Measurements from ENCODE around the gene ETNK2.
"Not testable (repeated sequence)": the region's sequence is repeated elsewhere in the genome, so short reads cannot be mapped to it uniquely, and the experiment has no call there.

ETNK2 gene

DNA sequence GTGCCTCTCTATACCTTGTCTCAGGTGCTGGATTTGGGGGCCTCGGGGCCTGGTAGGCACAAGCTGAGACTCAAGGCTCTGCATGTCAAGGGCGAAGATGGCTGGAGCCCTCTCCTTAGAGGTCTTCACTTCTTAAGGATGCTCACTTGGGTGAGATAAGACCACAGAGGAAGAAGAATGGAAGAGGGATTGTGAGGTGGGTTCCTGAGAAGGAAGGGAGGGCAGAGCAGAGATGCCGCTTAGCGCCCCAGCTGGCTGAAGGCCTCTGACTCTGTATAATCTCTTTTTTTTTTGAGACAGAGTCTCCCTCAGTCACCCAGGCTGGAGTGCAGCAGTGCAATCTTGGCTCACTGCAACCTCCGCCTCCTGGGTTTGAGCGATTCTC lies 46.7 kb downstream of the ETNK2 start:
- DNase-seq (ENCODE audit: extremely low read depth in 1 of 2, low read depth in 1 of 2): no peak

DNA sequence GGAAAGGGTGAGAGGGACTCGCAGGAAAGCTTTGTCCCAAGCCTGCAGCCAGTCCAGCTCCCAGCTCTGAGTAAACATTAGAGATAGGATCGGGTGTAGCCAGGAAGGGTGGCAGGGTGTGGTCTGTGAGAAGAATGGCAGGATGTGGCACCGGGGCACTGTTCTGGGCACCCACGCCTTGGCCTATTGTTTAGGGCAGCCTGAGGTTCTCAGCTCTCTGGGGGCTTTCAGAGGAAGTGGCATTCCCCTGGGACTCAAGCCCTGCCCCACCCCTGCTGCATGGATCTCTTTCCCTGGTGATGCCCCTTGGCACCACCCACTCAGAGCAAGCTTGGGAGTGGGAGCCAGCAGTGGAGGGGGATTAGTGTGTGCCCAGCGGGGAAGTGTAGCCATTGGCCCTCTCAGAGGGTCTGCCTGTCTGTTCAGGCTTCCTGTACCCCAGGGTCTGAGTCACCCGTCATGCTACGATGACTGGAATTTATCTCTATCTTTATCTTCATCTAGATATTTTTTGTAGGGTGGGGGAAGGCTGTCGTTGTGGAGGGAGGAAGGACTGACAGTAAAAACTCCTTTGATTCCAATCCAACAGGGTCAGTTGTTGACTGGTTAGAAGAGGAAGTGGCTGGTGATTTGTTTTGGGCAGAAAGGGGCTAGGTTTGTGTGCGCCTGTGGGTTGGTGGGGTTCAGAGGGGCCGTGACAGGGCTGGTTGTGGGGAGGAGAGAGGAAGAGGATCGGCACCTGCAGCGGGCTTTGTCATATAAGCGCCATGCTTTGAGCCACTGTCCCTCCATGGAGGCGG lies 47.3 kb downstream of the ETNK2 start:
- DNase-seq (ENCODE audit: extremely low read depth in 1 of 2, low read depth in 1 of 2): no peak

DNA sequence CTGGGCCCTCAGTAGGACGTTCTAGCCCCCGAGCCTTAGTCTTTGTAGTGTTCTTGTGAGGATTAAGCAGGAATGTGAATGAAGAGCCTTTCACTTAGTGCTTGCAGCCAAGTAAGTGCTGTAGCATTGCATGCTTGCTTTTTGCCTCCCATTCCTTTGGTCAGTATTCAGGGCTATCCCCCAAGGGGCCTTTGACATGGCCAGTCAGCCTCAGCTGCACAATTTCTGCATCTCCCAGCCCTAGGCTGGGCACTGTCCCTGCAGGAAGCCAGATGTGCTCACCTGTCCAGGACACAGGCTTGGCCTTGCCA lies 48.5 kb downstream of the ETNK2 start:
- no peak for DNase-seq (ENCODE audit: extremely low read depth in 1 of 2, low read depth in 1 of 2)

- no peak for DNase-seq (ENCODE audit: extremely low read depth in 1 of 2, low read depth in 1 of 2)
These were observed 49.0 kb downstream of the ETNK2 start for GRCh38 chr1:204102739-204103430.

GRCh38 chr1:204102029-204102611 lies 49.7 kb downstream of the ETNK2 start:
- DNase-seq (ENCODE audit: extremely low read depth in 1 of 2, low read depth in 1 of 2): no peak

- DNase-seq (ENCODE audit: extremely low read depth in 1 of 2, low read depth in 1 of 2): not testable (repeated sequence)
These were observed 52.1 kb downstream of the ETNK2 start for GRCh38 chr1:204099754-204100153.

DNA sequence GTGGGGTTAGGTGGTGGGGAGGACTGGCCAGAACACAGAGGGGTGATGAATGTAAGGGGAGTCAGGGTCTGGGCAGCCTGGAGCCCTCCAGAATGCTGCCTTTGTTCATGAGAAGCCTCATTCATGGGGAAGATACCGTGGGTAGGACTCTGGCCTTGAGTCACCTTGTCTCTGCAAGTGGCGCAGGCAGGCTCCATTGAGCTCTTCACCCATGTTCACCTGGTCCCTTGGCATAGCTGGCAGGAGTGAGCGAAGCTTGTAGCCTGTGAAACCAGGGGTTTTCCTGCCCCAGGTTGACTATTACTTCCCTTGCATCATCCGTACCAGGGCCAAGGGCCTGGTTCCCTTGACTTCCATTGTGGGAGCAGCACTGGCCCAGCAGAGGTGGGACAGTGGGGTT lies 53.2 kb downstream of the ETNK2 start:
- DNase-seq (ENCODE audit: extremely low read depth in 1 of 2, low read depth in 1 of 2): no peak

DNA sequence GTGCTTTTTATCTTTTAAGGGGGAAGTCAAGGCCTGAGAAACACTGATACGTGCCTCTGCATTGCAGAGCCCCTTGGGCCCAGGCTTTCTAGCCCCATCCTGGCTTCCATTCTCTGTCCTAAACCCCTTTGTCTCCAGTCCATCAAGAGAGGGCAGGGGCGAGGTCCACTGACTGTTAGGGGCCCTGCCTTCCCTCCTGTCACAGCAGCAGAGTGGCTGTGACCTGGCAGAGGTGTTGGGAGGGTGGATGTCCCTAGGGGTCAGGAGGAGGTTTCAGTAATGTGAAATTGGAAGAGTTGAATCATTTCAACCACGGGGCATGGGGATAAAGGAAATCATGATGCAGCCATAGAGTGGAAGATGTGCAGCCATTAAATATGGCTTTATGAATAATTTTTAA lies 54.9 kb downstream of the ETNK2 start:
- DNase-seq (ENCODE audit: extremely low read depth in 1 of 2, low read depth in 1 of 2): no peak

DNA sequence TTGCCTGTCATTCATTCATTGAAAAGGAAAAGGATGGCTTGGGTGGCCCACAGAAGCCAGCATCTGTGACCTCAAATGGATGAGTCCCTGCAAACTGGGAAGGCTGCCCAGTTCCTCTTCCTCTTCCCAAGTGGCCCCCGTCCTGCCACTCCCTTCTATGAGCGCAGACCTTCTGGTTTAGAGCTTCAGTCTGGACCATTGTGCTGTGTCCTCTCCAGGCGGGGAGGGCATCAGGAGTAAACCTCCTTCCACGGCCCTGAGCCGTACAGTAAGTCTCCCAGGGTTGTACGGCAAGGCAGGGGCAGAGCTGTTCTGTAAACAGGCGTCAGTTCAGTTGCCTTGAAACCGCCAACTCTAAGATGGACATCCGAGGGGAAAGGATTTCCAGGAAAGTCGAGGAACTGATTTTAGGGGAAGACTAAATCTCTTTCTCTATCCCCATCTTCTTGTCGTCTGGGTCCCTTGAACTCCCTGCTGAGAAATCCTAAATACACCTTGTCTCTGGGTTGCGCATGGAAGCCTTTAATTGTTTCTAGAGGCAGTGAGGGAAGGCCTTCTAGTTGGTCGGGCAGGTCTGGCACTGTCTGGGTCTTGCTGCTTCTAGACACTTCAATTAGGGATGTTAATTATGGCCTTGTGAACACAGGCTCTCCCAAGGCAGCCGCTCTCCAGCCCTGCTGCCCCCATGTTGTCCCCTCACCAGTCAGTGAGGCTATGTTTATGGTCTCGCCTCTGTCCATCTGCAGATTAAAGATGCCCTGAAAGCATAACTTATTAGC lies 56.8 kb downstream of the ETNK2 start:
- DNase-seq (ENCODE audit: extremely low read depth in 1 of 2, low read depth in 1 of 2): no peak

DNA sequence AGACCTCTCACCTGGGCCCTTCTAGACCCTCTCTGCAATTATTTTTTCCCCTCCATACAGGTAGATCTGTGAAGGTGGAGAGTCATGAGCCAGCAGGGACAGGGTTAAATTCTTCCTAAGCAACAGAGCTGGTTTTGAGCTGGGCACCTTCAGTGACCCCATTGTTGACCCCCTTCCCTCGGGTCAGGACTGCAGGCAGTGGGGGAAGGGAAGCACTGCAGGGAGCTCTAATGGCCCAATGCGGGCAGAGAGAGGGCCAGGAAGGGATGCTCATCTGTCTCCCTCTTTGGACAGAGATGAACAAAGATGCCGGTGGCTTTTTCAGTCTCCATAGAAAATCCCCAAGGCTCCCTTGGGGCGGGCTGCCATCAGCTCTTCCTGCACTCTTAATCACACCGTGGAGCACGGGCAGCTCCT lies 57.5 kb downstream of the ETNK2 start:
- DNase-seq (ENCODE audit: extremely low read depth in 1 of 2, low read depth in 1 of 2): no peak

GRCh38 chr1:204093781-204094180 lies 58.1 kb downstream of the ETNK2 start:
- no peak for DNase-seq (ENCODE audit: extremely low read depth in 1 of 2, low read depth in 1 of 2)

GRCh38 chr1:204093421-204093717 lies 58.5 kb downstream of the ETNK2 start:
- no peak for DNase-seq (ENCODE audit: extremely low read depth in 1 of 2, low read depth in 1 of 2)

- DNase-seq (ENCODE audit: extremely low read depth in 1 of 2, low read depth in 1 of 2): no peak
These were observed 59.0 kb downstream of the ETNK2 start for GRCh38 chr1:204092632-204093420.

- no peak for DNase-seq (ENCODE audit: extremely low read depth in 1 of 2, low read depth in 1 of 2)
These were observed 60.0 kb downstream of the ETNK2 start for GRCh38 chr1:204091787-204092312.

- no peak for DNase-seq (ENCODE audit: extremely low read depth in 1 of 2, low read depth in 1 of 2)
These were observed 60.8 kb downstream of the ETNK2 start for GRCh38 chr1:204091066-204091465.

DNA sequence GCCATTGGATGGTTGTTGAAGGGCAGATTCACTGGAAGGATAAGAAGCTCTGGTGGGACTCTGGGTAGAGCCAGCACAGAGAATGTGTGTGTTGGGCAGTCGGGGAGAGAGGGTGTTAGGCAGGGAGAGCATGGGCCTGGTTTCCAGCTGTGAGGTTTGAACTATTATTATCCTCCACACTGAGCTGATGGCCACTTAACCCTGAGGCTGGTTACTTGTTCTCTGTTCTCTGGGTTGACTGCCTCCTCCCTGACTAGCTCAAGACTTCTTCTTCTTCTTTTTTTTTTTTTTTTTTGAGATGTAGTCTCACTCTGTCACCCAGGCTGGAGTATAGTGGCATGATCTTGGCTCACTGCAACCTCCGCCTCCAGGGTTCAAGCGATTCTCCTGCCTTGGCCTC lies 61.7 kb downstream of the ETNK2 start:
- DNase-seq (ENCODE audit: extremely low read depth in 1 of 2, low read depth in 1 of 2): not testable (repeated sequence)

GRCh38 chr1:204089044-204089751 lies 62.6 kb downstream of the ETNK2 start:
- no peak for DNase-seq (ENCODE audit: extremely low read depth in 1 of 2, low read depth in 1 of 2)

GRCh38 chr1:204088596-204088995 lies 63.2 kb downstream of the ETNK2 start:
- no peak for DNase-seq (ENCODE audit: extremely low read depth in 1 of 2, low read depth in 1 of 2)

DNA sequence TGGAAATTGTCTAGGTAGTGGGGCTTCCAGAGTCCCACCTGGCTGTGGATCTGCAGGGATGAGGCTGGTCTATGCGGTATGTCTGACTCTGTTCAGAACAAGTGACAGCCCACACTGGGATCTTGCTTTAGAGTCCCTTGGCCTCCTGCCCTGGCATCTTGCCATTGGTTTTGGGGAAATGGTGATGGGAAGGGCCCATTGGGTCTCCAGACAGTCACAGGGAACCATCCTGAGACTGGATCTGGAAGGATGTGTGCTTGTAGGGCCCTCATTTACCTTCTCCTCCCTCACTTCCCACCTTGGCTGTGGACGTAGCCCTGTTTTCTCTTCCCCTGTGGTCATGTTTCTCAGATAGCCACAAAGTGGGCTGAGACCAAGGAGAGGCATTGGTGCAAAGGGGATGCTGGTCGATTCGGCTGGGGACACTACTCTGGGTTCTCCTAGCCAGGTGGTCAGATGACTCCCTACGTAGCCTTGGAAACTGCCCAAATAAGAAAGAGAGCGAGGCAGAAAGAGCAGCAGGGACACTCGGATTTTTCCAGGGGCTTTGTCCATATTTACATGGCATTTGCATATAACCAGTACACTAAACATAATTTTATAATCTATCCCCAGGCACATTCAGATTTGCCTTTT lies 63.8 kb downstream of the ETNK2 start:
- DNase-seq (ENCODE audit: extremely low read depth in 1 of 2, low read depth in 1 of 2): no peak
